HG03097 (cell line): ENCODE data around the gene POC1B.

Source experiments
- ATAC-seq: cut with Tn5 transposase; IDR thresholded peaks from one replicate; pipeline ENCODE4 v1.9.1; 2021; ENCODE audit not compliant: unreplicated experiment, low FRiP score

Gene POC1B

GRCh38 chr12:89497467-89497866 lies 28.4 kb downstream of the POC1B start:
- ATAC-seq = no peak

DNA sequence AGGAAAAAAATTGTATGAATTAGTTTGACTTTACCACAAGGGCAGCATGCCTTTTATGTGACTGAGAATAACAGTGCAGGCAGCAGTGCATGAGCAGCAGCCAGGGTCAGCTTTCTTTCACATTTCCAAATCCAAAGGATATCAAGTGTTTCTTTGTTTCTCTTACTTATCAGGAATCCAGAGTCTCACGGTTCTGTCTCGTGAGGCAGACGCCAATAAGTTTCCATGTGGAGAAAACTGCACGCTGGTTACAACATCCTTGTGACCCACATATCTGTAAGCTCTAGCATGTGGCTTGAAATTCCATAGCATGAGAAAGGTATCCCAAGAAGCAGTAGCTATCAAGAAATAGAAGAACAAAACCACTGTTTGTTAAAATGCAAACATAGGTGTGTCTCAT lies 28.8 kb downstream of the POC1B start:
- no peak for ATAC-seq

- ATAC-seq = no peak
Observed at GRCh38 chr12:89494411-89495231, 31.2 kb downstream of the POC1B start.

DNA sequence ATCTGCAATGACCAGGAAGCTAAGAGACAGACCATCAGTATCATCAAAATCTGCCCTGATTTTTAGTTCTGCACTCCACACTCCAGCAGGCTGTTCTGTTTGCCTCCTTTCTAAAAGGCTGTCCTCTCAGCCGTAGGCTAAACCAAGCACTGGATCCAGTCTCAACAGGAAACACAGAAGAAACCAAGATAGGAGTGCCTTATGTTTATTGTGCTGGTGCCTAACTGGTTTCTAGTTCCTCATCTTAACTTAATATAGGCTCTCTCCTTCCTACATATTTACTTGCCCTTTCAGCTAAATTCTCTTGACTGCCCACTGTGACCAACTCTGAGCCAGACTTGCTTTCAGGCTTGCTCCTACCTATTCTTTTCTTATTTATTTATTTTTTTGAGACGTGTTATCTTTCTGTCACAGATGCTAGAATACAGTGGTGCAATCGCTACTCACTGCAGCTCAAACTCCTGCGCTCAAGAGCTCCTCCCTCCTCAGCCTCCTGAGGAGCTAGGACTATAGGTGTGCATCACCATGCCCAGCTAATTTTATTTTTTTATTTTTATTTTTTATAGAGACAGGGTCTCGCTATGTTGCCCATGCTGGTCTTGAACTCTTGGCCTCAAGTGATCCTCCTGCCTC lies 32.1 kb downstream of the POC1B start:
- no peak for ATAC-seq

DNA sequence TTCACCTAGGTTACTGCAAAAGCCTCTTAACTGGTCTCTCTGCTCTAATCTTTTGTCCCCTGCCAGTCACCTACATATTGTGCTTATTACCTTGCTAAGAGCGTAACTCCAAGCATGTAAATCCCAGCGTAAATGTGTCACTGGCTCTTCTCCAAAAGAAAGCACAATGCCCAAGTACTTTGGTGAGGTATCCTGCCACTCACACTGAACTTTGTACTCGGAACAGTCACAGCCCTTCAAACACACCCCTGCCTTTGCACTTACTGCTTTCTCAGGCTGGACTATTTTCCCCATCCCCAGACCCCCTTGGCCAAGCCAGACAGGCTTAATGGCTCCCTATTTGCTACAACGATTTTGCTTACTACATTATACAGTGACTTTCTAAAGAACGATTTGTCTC lies 33.0 kb downstream of the POC1B start:
- ATAC-seq = no peak

- no peak for ATAC-seq
Observed at GRCh38 chr12:89490922-89491321, 34.9 kb downstream of the POC1B start.

DNA sequence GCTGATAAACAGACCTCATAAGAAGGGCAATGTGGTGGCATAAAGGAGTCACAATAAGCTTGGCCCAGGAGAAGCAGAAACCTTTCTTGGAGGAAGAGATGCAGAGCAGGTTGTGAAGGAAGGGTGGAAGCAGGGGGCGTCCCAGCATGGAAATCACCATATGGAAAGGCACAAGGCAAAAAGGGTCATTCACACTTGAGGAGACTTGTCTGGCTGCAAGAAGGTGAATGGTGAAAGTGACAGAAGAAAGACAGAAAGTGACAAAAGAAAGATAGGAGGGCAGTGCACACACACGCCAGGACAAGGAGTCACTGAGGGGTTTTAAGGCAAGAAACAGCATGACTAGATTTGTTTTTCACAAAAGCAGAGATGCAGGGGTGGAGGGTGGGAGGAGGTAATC lies 39.6 kb downstream of the POC1B start:
- no peak for ATAC-seq

- ATAC-seq = no peak
Observed at GRCh38 chr12:89484470-89484869, 41.4 kb downstream of the POC1B start.

GRCh38 chr12:89481213-89481914 lies 44.5 kb downstream of the POC1B start:
- ATAC-seq = no peak

DNA sequence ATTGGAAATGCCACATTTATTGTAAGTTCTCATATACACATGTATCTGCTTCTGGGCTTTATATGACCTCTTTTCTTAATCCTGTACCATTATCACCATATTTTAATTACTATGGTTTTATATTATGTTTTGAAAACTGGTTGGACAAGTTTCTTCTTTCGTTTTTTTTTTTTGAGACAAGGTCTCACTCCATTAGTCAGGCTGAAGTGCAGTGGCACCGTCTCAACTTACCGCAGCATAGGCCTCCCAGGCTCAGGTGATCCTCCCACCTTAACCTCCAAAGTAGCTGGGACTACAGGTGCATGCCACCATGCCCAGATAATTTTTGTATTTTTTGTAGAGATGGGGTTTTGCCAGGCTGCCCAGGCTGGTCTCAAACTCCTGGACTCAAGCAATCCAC lies 45.9 kb downstream of the POC1B start:
- no peak for ATAC-seq

- no peak for ATAC-seq
Observed at GRCh38 chr12:89477633-89478279, 48.1 kb downstream of the POC1B start.

GRCh38 chr12:89476904-89477595 lies 48.8 kb downstream of the POC1B start:
- no peak for ATAC-seq

GRCh38 chr12:89476232-89476631 lies 49.6 kb downstream of the POC1B start:
- no peak for ATAC-seq

- ATAC-seq = peak; percentile 42
Observed at GRCh38 chr12:89475203-89475990, 50.5 kb downstream of the POC1B start.

DNA sequence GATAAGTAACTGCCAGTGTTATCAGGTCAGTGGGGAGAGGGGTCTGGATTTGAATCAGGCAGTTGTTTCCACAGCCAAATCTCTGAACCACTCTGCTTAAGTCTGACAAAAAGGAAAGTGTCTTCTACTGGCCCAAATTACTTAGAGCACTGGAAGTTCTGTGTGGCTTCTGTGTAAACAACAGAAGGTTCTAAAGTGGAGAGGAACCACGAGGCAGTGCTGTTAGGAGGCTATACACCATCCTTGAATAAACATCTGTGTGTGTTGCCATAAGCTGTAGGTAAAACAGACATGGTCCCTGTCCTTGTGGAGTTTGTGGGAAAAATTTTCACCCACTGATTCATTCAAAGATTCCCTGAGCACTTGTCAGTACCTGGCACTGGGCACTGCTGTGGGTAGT lies 51.2 kb downstream of the POC1B start:
- no peak for ATAC-seq

DNA sequence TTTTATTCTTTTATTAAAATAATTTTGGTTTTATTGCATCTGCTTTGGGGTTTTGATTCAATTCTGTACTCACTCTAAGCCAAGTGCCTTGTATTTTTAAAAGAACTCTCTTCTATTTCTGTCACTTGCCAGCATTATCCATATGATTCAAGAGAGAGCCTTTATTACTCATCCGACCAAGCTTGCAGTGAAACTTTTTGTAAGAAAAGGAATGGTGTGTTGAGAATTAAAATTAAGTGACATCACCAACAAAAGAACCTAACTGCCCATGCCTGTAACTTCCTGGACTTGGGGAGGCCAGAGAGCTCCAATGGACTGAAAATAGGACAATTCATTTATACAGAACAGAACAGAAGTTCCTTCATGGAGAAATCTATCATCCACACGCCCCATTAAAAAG lies 53.3 kb downstream of the POC1B start:
- ATAC-seq = no peak

DNA sequence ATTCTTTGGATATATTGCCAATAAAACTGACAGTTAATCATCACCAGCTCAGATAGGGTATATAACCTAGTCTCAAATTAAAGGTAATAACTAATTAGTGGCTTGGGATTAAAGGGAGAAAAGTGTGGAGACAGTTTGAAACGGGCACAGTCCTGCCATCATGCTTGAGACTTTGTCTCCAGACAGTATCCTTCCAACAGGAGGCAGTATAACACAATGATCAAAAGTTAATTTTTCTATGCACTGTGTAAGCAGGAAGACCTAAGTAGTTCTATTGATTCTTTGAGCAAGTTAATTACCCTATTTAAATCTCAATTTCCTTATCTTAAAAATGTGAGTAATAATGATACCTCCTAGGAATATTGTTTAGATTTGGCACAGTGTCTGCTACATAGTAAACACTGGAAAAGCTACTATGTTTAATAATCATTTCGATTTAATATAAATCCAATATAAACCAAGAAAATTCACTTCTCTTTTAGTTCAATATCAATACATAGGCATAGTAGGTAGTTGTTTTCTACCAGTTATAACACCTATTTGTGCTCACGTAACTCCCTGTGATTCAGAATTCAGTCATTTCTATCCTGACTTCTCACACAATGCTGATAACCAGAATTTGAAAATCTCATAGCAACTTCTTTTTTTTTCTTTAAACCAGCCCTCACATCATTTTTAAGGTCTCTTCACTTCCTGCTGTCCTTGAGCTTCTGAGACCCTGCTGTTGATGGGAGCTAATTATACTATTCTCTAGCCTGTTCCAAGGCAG lies 54.9 kb downstream of the POC1B start:
- peak; percentile 44 for ATAC-seq

GRCh38 chr12:89469361-89469760 lies 56.5 kb downstream of the POC1B start:
- ATAC-seq = peak; percentile 41
